Measurements from ENCODE around the gene RAB17. TPM values are rescaled to one million over a fixed set of nuclear protein-coding genes. Genes with fewer than 3 reads are reported as not detected.

RAB17 gene
- total RNA-seq, 1 experiment from 2014 or later: 23.6 TPM

DNA sequence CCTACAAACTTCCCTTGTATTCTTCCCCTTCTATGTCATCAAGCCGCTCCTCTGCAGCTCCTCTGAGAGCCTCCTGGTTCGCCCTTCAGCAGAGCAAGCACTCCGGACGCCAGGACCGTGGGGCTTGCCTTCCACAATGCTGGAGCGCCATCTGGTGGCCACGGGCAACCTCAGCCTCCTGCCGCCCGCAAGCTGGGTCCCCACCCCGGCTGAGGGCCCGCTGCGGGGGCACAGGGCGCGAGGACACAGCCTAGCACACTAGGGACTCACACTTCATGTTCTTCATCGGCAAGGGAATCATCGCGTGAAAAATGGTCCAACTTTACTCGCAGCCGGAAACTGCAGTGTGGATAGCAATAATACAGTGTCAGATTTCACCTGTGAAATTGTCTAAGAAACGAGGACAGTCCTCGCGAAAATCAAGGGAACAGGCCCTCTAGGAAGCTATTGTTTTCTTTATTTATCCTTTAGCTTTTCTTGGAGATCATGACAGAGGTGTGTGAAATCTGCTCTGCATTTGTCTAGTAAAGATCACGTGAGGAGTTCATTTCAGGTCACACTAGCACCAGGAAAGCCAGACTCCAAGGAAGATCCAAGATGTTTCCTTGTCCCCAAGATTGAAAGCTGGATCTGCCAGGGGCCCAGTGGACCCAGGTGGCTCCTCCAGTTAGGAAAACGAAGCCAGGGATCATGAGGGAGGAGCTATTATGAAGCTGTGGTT lies 18.4 kb downstream of the RAB17 start:
- no TSS peak for BruUV-seq (replicated peaks)
- DNase-seq (ENCODE audit: low read depth, low spot score) (peak; percentile 64), ATAC-seq (peak; percentile 98)
- in situ Hi-C loops (cut with HindIII; ENCODE audit: low pct_unique_long_range_greater_than_20kb, low sequenced_read_pairs) (no loop called here), intact Hi-C loops (cut with micrococcal nuclease; ENCODE audit: unreplicated experiment) (loop anchor here (2.0 to 5.0 kb wide), 3 partner anchors 59 to 479 kb away; no protein-coding TSS in a partner anchor)
- Histone ChIP-seq H3K4me3 (ENCODE audit: low read depth in 2 of 2, low read length in 2 of 2) (peak overlapping the region in 1 of 2 experiments; percentile 41; a peak in 2 of 4 replicates), H3K27me3 (ENCODE audit: control insufficient read depth, insufficient read depth, low read length) (no peaks in the 10 kb centered on the region), H3K4me1 (ENCODE audit: control insufficient read depth, insufficient read depth, low read length) (peaks cover 9% of the 10 kb centered on the region), H3K36me3 (ENCODE audit: control insufficient read depth, insufficient read depth, low read length) (no peaks in the 10 kb centered on the region), H3K9me3 (ENCODE audit: control insufficient read depth, insufficient read depth, low read depth, low read length) (no peaks in the 10 kb centered on the region), H3K27ac (ENCODE audit: low read length) (peak overlapping the region; percentile 77)
- POLR2A ChIA-PET: no interaction called here
- CTCF ChIA-PET: interaction anchor here (0.5 to 3.5 kb wide), 19 partner anchors 9 to 588 kb away, joined by 3 to 77 read pairs (median 4); partner anchors contain the start of gene COPS8
- TF ChIP-seq TCF7L2 (IDR thresholded peaks at IDR 0.05; ENCODE audit: low read depth, low read length): no peak
- TF ChIP-seq, protein P1, sequence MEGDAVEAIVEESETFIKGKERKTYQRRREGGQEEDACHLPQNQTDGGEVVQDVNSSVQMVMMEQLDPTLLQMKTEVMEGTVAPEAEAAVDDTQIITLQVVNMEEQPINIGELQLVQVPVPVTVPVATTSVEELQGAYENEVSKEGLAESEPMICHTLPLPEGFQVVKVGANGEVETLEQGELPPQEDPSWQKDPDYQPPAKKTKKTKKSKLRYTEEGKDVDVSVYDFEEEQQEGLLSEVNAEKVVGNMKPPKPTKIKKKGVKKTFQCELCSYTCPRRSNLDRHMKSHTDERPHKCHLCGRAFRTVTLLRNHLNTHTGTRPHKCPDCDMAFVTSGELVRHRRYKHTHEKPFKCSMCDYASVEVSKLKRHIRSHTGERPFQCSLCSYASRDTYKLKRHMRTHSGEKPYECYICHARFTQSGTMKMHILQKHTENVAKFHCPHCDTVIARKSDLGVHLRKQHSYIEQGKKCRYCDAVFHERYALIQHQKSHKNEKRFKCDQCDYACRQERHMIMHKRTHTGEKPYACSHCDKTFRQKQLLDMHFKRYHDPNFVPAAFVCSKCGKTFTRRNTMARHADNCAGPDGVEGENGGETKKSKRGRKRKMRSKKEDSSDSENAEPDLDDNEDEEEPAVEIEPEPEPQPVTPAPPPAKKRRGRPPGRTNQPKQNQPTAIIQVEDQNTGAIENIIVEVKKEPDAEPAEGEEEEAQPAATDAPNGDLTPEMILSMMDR (IDR thresholded peaks at IDR 0.05): peak; percentile 97
- TF ChIP-seq, protein P2, sequence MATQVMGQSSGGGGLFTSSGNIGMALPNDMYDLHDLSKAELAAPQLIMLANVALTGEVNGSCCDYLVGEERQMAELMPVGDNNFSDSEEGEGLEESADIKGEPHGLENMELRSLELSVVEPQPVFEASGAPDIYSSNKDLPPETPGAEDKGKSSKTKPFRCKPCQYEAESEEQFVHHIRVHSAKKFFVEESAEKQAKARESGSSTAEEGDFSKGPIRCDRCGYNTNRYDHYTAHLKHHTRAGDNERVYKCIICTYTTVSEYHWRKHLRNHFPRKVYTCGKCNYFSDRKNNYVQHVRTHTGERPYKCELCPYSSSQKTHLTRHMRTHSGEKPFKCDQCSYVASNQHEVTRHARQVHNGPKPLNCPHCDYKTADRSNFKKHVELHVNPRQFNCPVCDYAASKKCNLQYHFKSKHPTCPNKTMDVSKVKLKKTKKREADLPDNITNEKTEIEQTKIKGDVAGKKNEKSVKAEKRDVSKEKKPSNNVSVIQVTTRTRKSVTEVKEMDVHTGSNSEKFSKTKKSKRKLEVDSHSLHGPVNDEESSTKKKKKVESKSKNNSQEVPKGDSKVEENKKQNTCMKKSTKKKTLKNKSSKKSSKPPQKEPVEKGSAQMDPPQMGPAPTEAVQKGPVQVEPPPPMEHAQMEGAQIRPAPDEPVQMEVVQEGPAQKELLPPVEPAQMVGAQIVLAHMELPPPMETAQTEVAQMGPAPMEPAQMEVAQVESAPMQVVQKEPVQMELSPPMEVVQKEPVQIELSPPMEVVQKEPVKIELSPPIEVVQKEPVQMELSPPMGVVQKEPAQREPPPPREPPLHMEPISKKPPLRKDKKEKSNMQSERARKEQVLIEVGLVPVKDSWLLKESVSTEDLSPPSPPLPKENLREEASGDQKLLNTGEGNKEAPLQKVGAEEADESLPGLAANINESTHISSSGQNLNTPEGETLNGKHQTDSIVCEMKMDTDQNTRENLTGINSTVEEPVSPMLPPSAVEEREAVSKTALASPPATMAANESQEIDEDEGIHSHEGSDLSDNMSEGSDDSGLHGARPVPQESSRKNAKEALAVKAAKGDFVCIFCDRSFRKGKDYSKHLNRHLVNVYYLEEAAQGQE (IDR thresholded peaks at IDR 0.05; ENCODE audit: insufficient read depth in 1 of 2, low read depth in 2 of 2, low read length in 1 of 2): 0 out of 4 replicates have a peak, but pooled peaks of 1 of the 2 experiments have one; percentile 68

- H3K36me3 ChIP-seq (ENCODE audit: control insufficient read depth, insufficient read depth, low read length): no peaks in the 10 kb centered on the region
- H3K27ac ChIP-seq (ENCODE audit: low read length): peak overlapping the region; percentile 50; the same call in 1 of the 2 replicates
- DNase-seq (ENCODE audit: low read depth, low spot score): no peak
- no peak overlapping the region for H3K4me3 ChIP-seq (ENCODE audit: low read depth in 2 of 2, low read length in 2 of 2)
- no peaks in the 10 kb centered on the region for H3K27me3 ChIP-seq (ENCODE audit: control insufficient read depth, insufficient read depth, low read length)
- no TSS peak for BruUV-seq (replicated peaks)
- no peak for ATAC-seq
- intact Hi-C loops (cut with micrococcal nuclease; ENCODE audit: unreplicated experiment) (loop anchor here (5.0 kb wide), 1 partner anchor 419 kb away; no protein-coding TSS in a partner anchor), in situ Hi-C loops (cut with HindIII; ENCODE audit: low pct_unique_long_range_greater_than_20kb, low sequenced_read_pairs) (no loop called here)
- POLR2A ChIA-PET: no interaction called here
- CTCF ChIA-PET: interaction anchor here (0.6 to 3.5 kb wide), 16 partner anchors 9 to 486 kb away, joined by 3 to 77 read pairs (median 4); partner anchors contain the start of gene COPS8
- no peak for TF ChIP-seq TCF7L2 (IDR thresholded peaks at IDR 0.05; ENCODE audit: low read depth, low read length)
- no peak for TF ChIP-seq POLR2AphosphoS5 (IDR thresholded peaks at IDR 0.05; ENCODE audit: low read depth, low read length)
- TF ChIP-seq, protein P1 (IDR thresholded peaks at IDR 0.05): no peak
- TF ChIP-seq SIN3A (IDR thresholded peaks at IDR 0.05; ENCODE audit: borderline replicate concordance, insufficient read depth, low read depth, low read length): no peak
- TF ChIP-seq, protein P2 (IDR thresholded peaks at IDR 0.05; ENCODE audit: insufficient read depth in 1 of 2, low read depth in 2 of 2, low read length in 1 of 2): no peak
- peaks cover 9% of the 10 kb centered on the region for H3K4me1 ChIP-seq (ENCODE audit: control insufficient read depth, insufficient read depth, low read length)
- no peaks in the 10 kb centered on the region for H3K9me3 ChIP-seq (ENCODE audit: control insufficient read depth, insufficient read depth, low read depth, low read length)
Measured at GRCh38 chr2:237571551-237571950, 19.0 kb downstream of the RAB17 start.
